ENCODE data around the gene LSM3. TPM values are rescaled to one million over a fixed set of nuclear protein-coding genes. Genes with fewer than 3 reads are reported as not detected.

The LSM3 gene
- total and polyA plus RNA-seq, 2 experiments from 2014 or later, result 12.4 to 22.1 TPM

- no peaks in the 10 kb centered on the region for H3K79me2 ChIP-seq
- no peak for TF ChIP-seq CTCF (IDR thresholded peaks at IDR 0.05; ENCODE audit: poor library complexity)
- TF ChIP-seq EZH2phosphoT487 (IDR thresholded peaks at IDR 0.05; ENCODE audit: low read depth, severe bottlenecking, unreplicated experiment), result no peak
- no peak for TF ChIP-seq EZH2 (IDR thresholded peaks at IDR 0.05; ENCODE audit: borderline replicate concordance)
- H3K9me3 ChIP-seq (ENCODE audit: low read depth), result no peaks in the 10 kb centered on the region
- no peaks in the 10 kb centered on the region for H4K20me1 ChIP-seq (ENCODE audit: insufficient read depth, poor library complexity, severe bottlenecking)
- H3K4me3 ChIP-seq, result no peak overlapping the region
- H3K36me3 ChIP-seq (replicated peaks; ENCODE audit: insufficient read depth, low read depth), result no peaks in the 10 kb centered on the region
- peaks cover 28% of the 10 kb centered on the region for H3K4me1 ChIP-seq (ENCODE audit: insufficient read depth)
- no peak overlapping the region for H3K4me2 ChIP-seq
- no peak for DNase-seq (ENCODE audit: low spot score)
- peak overlapping the region; percentile 63 for H3K27ac ChIP-seq
- WGBS (ENCODE audit: low lambda C conversion rate, missing lambda C conversion rate), result 91% methylated on average over 3 of the region's 3 CpGs
- no peaks in the 10 kb centered on the region for H3K9me2 ChIP-seq (replicated peaks; ENCODE audit: insufficient read depth)
- H2AFZ ChIP-seq, result no peak overlapping the region
- no peaks in the 10 kb centered on the region for H3K27me3 ChIP-seq
Observed at GRCh38 chr3:14245822-14246221, 67.2 kb downstream of the LSM3 start.

DNA sequence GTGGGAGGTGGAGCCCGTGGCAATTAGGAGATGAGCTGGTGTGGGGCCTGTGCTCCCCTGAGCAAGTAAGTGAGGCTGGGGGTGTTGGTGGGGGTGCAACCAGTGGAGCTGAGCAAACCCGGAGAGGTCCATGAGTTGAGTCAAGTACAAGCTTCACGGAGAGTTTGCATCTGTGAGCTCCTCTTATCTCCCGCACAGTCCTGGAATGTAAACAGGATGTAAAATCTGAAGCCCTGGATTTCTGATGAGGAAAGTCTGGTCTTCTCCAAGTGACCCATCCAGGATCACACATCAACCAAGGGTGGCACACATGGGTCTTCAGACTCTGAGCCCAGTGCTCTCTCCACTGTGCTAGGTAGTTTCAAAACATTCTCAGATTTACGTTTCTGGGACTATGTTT, 67.8 kb downstream of the LSM3 start:
- no peaks in the 10 kb centered on the region for H3K36me3 ChIP-seq (replicated peaks; ENCODE audit: insufficient read depth, low read depth)
- no peak for DNase-seq (ENCODE audit: low spot score)
- peaks cover 28% of the 10 kb centered on the region for H3K4me1 ChIP-seq (ENCODE audit: insufficient read depth)
- no peak overlapping the region for H3K4me3 ChIP-seq
- no peak overlapping the region for H2AFZ ChIP-seq
- H3K9me2 ChIP-seq (replicated peaks; ENCODE audit: insufficient read depth), result no peaks in the 10 kb centered on the region
- TF ChIP-seq EZH2phosphoT487 (IDR thresholded peaks at IDR 0.05; ENCODE audit: low read depth, severe bottlenecking, unreplicated experiment) (no peak), CTCF (IDR thresholded peaks at IDR 0.05; ENCODE audit: poor library complexity) (no peak), EZH2 (IDR thresholded peaks at IDR 0.05; ENCODE audit: borderline replicate concordance) (no peak)
- H3K9me3 ChIP-seq (ENCODE audit: low read depth), result no peaks in the 10 kb centered on the region
- no peaks in the 10 kb centered on the region for H4K20me1 ChIP-seq (ENCODE audit: insufficient read depth, poor library complexity, severe bottlenecking)
- H3K79me2 ChIP-seq, result no peaks in the 10 kb centered on the region
- H3K27ac ChIP-seq, result peak overlapping the region; percentile 63
- H3K27me3 ChIP-seq, result no peaks in the 10 kb centered on the region
- WGBS (ENCODE audit: low lambda C conversion rate, missing lambda C conversion rate), result 48% methylated on average over 5 of the region's 5 CpGs
- no peak overlapping the region for H3K4me2 ChIP-seq

DNA sequence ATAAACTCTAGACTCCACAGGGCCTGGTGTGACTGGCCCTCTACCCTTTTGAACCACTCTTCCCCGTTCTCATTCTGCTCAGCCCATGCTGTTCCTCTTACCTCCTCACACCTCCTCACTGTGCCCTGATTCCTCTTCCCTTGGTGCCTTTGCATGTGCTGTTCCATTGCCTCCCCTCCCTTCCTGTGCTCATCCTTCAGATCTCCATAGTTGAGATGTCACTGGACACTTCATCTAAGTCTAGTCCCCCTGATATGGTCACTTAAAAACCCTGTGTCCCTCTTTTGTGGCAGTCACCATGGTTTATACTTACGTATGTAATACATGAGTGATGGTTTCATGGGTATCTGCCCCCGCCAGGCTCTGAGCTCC, 69.8 kb downstream of the LSM3 start:
- no peak for DNase-seq (ENCODE audit: low spot score)
- no peak for TF ChIP-seq EZH2 (IDR thresholded peaks at IDR 0.05; ENCODE audit: borderline replicate concordance)
- no peak for TF ChIP-seq CTCF (IDR thresholded peaks at IDR 0.05; ENCODE audit: poor library complexity)
- TF ChIP-seq EZH2phosphoT487 (IDR thresholded peaks at IDR 0.05; ENCODE audit: low read depth, severe bottlenecking, unreplicated experiment), result no peak
- H3K27ac ChIP-seq, result peak overlapping the region; percentile 52
- H3K9me3 ChIP-seq (ENCODE audit: low read depth), result no peaks in the 10 kb centered on the region
- WGBS (ENCODE audit: low lambda C conversion rate, missing lambda C conversion rate), result 78% methylated on average over 3 of the region's 3 CpGs
- H2AFZ ChIP-seq, result no peak overlapping the region
- H3K4me3 ChIP-seq, result no peak overlapping the region
- peaks cover 33% of the 10 kb centered on the region for H3K4me1 ChIP-seq (ENCODE audit: insufficient read depth)
- H3K4me2 ChIP-seq, result no peak overlapping the region
- no peaks in the 10 kb centered on the region for H3K79me2 ChIP-seq
- H3K9me2 ChIP-seq (replicated peaks; ENCODE audit: insufficient read depth), result no peaks in the 10 kb centered on the region
- H4K20me1 ChIP-seq (ENCODE audit: insufficient read depth, poor library complexity, severe bottlenecking), result no peaks in the 10 kb centered on the region
- H3K27me3 ChIP-seq, result no peaks in the 10 kb centered on the region
- H3K36me3 ChIP-seq (replicated peaks; ENCODE audit: insufficient read depth, low read depth), result no peaks in the 10 kb centered on the region

Data from hepatocyte (in vitro differentiated cells).